GM19035 (cell line): ENCODE results near the gene TNFAIP8L3.

ENCODE experiments used
- ATAC-seq: cut with Tn5 transposase; IDR thresholded peaks from one replicate; pipeline ENCODE4 v1.9.1; 2021; ENCODE audit not compliant: unreplicated experiment

TNFAIP8L3 gene

GRCh38 chr15:51117270-51117669 is 22.6 kb upstream of the TNFAIP8L3 start:
- ATAC-seq = no peak

GRCh38 chr15:51114437-51115119 is 19.9 kb upstream of the TNFAIP8L3 start:
- ATAC-seq = no peak

- no peak for ATAC-seq
Observed at GRCh38 chr15:51112078-51112477, 17.4 kb upstream of the TNFAIP8L3 start.

- no peak for ATAC-seq
Observed at GRCh38 chr15:51111061-51111460, 16.4 kb upstream of the TNFAIP8L3 start.

GRCh38 chr15:51110171-51110570 is 15.5 kb upstream of the TNFAIP8L3 start:
- no peak for ATAC-seq

GRCh38 chr15:51108933-51109550 is 14.3 kb upstream of the TNFAIP8L3 start:
- ATAC-seq = no peak

GRCh38 chr15:51107612-51108011 is 12.9 kb upstream of the TNFAIP8L3 start:
- no peak for ATAC-seq

- no peak for ATAC-seq
Observed at GRCh38 chr15:51106481-51106880, 11.8 kb upstream of the TNFAIP8L3 start.

- no peak for ATAC-seq
Observed at GRCh38 chr15:51105430-51106016, 10.8 kb upstream of the TNFAIP8L3 start.

GRCh38 chr15:51104512-51104911 is 9.8 kb upstream of the TNFAIP8L3 start:
- no peak for ATAC-seq

- no peak for ATAC-seq
Observed at GRCh38 chr15:51103330-51103729, 8.6 kb upstream of the TNFAIP8L3 start.

GRCh38 chr15:51100785-51101489 is 6.2 kb upstream of the TNFAIP8L3 start:
- no peak for ATAC-seq

GRCh38 chr15:51099185-51099584 is 4.5 kb upstream of the TNFAIP8L3 start:
- no peak for ATAC-seq

- ATAC-seq = no peak
Observed at GRCh38 chr15:51098331-51098619, 3.6 kb upstream of the TNFAIP8L3 start.

- no peak for ATAC-seq
Observed at GRCh38 chr15:51097553-51098330, 3.0 kb upstream of the TNFAIP8L3 start.

GRCh38 chr15:51096976-51097375 is 2.3 kb upstream of the TNFAIP8L3 start:
- ATAC-seq = no peak

- ATAC-seq = no peak
Observed at GRCh38 chr15:51095681-51096331, 1.1 kb upstream of the TNFAIP8L3 start.

- no peak for ATAC-seq
Observed at GRCh38 chr15:51093839-51094605, 684 bp downstream of the TNFAIP8L3 start.

- no peak for ATAC-seq
Observed at GRCh38 chr15:51093488-51093838, 1.2 kb downstream of the TNFAIP8L3 start.

- no peak for ATAC-seq
Observed at GRCh38 chr15:51092480-51093040, 2.1 kb downstream of the TNFAIP8L3 start.
